ENCODE results near the gene GAN.

The GAN gene

GRCh38 chr16:81432937-81433557 is 118.3 kb downstream of the GAN start:
- no peak for DNase-seq (ENCODE audit: low spot score)

GRCh38 chr16:81435103-81435502 is 120.3 kb downstream of the GAN start:
- DNase-seq (ENCODE audit: low spot score) = no peak

- no peak for DNase-seq (ENCODE audit: low spot score)
These were observed 120.8 kb downstream of the GAN start for GRCh38 chr16:81435567-81435966.

GRCh38 chr16:81436386-81436785 is 121.6 kb downstream of the GAN start:
- no peak for DNase-seq (ENCODE audit: low spot score)

- no peak for DNase-seq (ENCODE audit: low spot score)
These were observed 123.1 kb downstream of the GAN start for GRCh38 chr16:81437865-81438264.

Data from ecto neural progenitor cell (in vitro differentiated cells).